Astrocyte (in vitro differentiated cells and primary cell): ENCODE data around the gene RANBP3. TPM values are rescaled to one million over a fixed set of nuclear protein-coding genes. Genes with fewer than 3 reads are reported as not detected.

ENCODE experiments used
- DNase-seq: peaks from one replicate; pipeline ENCODE4 v3.0.0-alpha.2; 2010; ENCODE audit warnings: low read depth
- FAIRE-seq: peaks from 2 replicates; lab custom pipeline; 2011; peaks lifted over from hg19 to GRCh38; lab: Jason Lieb, UNC
- H2AFZ ChIP-seq: 2 replicates; pipeline ENCODE4 v1.6.0; 2012; ENCODE audit warnings: low read depth, low read length, inconsistent platforms
- H3K27ac ChIP-seq: 2 replicates; pipeline ENCODE4 v1.5.1; 2011; ENCODE audit warnings: low read depth, low read length, inconsistent platforms
- H3K27me3 ChIP-seq: 2 replicates; pipeline ENCODE4 v1.6.0; 2011; ENCODE audit warnings: low read length, inconsistent platforms; ENCODE audit not compliant: insufficient read depth
- H3K36me3 ChIP-seq: 2 replicates; pipeline ENCODE4 v1.5.1; 2011; ENCODE audit warnings: low read length, inconsistent platforms; ENCODE audit not compliant: insufficient read depth
- H3K4me1 ChIP-seq: 2 replicates; pipeline ENCODE4 v1.5.1; 2011; ENCODE audit warnings: low read length, inconsistent platforms; ENCODE audit not compliant: insufficient read depth
- H3K4me2 ChIP-seq: 2 replicates; pipeline ENCODE4 v1.6.0; 2012; ENCODE audit warnings: low read length, inconsistent platforms
- H3K4me3 ChIP-seq: 2 replicates; pipeline ENCODE4 v1.5.1; 2011; ENCODE audit warnings: low read depth, mild to moderate bottlenecking, low read length, inconsistent platforms; ENCODE audit not compliant: insufficient read depth
- H3K79me2 ChIP-seq: 2 replicates; pipeline ENCODE4 v1.6.0; 2012; ENCODE audit warnings: mild to moderate bottlenecking, low read length, inconsistent platforms; ENCODE audit not compliant: insufficient read depth
- H3K9ac ChIP-seq: 2 replicates; pipeline ENCODE4 v1.6.0; 2012; ENCODE audit warnings: mild to moderate bottlenecking, low read length, inconsistent platforms
- H3K9me3 ChIP-seq: 2 replicates; pipeline ENCODE4 v1.5.1; 2012; ENCODE audit warnings: low read depth, mild to moderate bottlenecking, low read length, inconsistent platforms; ENCODE audit not compliant: insufficient read depth
- H4K20me1 ChIP-seq: 2 replicates; pipeline ENCODE4 v1.6.0; 2012; ENCODE audit warnings: low read length, inconsistent platforms; ENCODE audit not compliant: insufficient read depth
- H3K27ac Mint-ChIP-seq: one replicate; pipeline ENCODE4 v1.8.0; 2021; ENCODE audit warnings: mild to moderate bottlenecking, mixed read lengths; ENCODE audit not compliant: unreplicated experiment
- H3K27me3 Mint-ChIP-seq: one replicate; pipeline ENCODE4 v1.8.0; 2021; ENCODE audit warnings: low read depth, mixed read lengths; ENCODE audit not compliant: unreplicated experiment
- H3K36me3 Mint-ChIP-seq: one replicate; pipeline ENCODE4 v1.8.0; 2021; ENCODE audit warnings: low read depth, mixed read lengths; ENCODE audit not compliant: unreplicated experiment
- H3K4me1 Mint-ChIP-seq: one replicate; pipeline ENCODE4 v1.8.0; 2021; ENCODE audit warnings: low read depth, mixed read lengths; ENCODE audit not compliant: unreplicated experiment
- H3K4me3 Mint-ChIP-seq: one replicate; pipeline ENCODE4 v1.8.0; 2021; ENCODE audit warnings: mild to moderate bottlenecking, moderate library complexity, mixed read lengths; ENCODE audit not compliant: unreplicated experiment
- H3K9me3 Mint-ChIP-seq: one replicate; pipeline ENCODE4 v1.8.0; 2021; ENCODE audit warnings: mild to moderate bottlenecking, mixed read lengths; ENCODE audit not compliant: unreplicated experiment
- CTCF ChIP-seq: IDR thresholded peaks from 2 replicates; pipeline ENCODE4 v1.5.1; 2011; ENCODE audit warnings: low read depth, mild to moderate bottlenecking, inconsistent platforms, low read length, moderate library complexity; ENCODE audit not compliant: insufficient read depth
- EZH2 ChIP-seq: IDR thresholded peaks from 2 replicates; pipeline ENCODE4 v1.6.1; 2012; ENCODE audit warnings: mild to moderate bottlenecking, low read length, inconsistent platforms; ENCODE audit not compliant: insufficient read depth
- total RNA-seq: library from RNA; stranded (reverse); gene quantifications from 2 replicates; pipeline ENCODE4 v1.2.1, GENCODE V29; 2021

The RANBP3 gene
- total RNA-seq, 1 donor from 2014 or later, result 70.5 TPM

DNA sequence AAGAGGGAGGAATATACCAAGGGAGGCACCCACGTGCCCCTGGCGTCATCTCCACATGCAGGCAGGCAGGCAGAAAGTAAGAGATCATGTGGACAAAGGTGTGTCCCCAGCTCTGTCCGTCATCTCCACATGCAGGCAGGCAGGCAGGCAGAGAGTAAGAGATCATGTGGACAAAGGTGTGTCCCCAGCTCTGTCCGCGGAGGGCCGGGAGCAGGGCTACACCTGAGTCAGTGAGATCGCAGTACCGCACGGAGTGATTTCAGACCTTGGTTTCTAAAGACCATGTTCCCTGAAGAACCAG is 41.7 kb downstream of the RANBP3 start:
- H3K36me3 ChIP-seq, result peaks cover 11% of the 10 kb centered on the region
- Mint-ChIP-seq H3K4me1 (peaks cover 5% of the 10 kb centered on the region), H3K4me3 (no peak overlapping the region), H3K27ac (no peak overlapping the region), H3K27me3 (no peaks in the 10 kb centered on the region), H3K36me3 (peaks cover 19% of the 10 kb centered on the region), H3K9me3 (no peaks in the 10 kb centered on the region)
- H3K9ac ChIP-seq, result no peak overlapping the region
- H3K4me3 ChIP-seq, result no peak overlapping the region
- no peak for FAIRE-seq
- peaks cover 13% of the 10 kb centered on the region for H3K4me1 ChIP-seq
- no peak overlapping the region for H2AFZ ChIP-seq
- H4K20me1 ChIP-seq, result peaks cover 68% of the 10 kb centered on the region
- DNase-seq, result no peak
- TF ChIP-seq EZH2, result no peak
- TF ChIP-seq CTCF, result no peak
- no peaks in the 10 kb centered on the region for H3K27me3 ChIP-seq
- H3K4me2 ChIP-seq, result no peak overlapping the region
- H3K9me3 ChIP-seq, result no peaks in the 10 kb centered on the region
- peaks cover 11% of the 10 kb centered on the region for H3K79me2 ChIP-seq
- H3K27ac ChIP-seq, result no peak overlapping the region

- no peaks in the 10 kb centered on the region for H3K27me3 Mint-ChIP-seq
- no peak for DNase-seq
- H3K27me3 ChIP-seq, result no peaks in the 10 kb centered on the region
- H4K20me1 ChIP-seq, result peaks cover 68% of the 10 kb centered on the region
- H3K4me3 Mint-ChIP-seq, result no peak overlapping the region
- no peak overlapping the region for H3K4me3 ChIP-seq
- no peak for FAIRE-seq
- peaks cover 12% of the 10 kb centered on the region for H3K36me3 ChIP-seq
- H3K4me1 ChIP-seq, result peaks cover 13% of the 10 kb centered on the region
- peaks cover 5% of the 10 kb centered on the region for H3K4me1 Mint-ChIP-seq
- H3K27ac Mint-ChIP-seq, result peak overlapping the region; percentile 53
- H3K9me3 ChIP-seq, result no peaks in the 10 kb centered on the region
- H3K9ac ChIP-seq, result no peak overlapping the region
- H3K79me2 ChIP-seq, result peaks cover 9% of the 10 kb centered on the region
- H3K27ac ChIP-seq, result no peak overlapping the region
- no peaks in the 10 kb centered on the region for H3K9me3 Mint-ChIP-seq
- peaks cover 17% of the 10 kb centered on the region for H3K36me3 Mint-ChIP-seq
- TF ChIP-seq EZH2 (no peak), CTCF (no peak)
- no peak overlapping the region for H2AFZ ChIP-seq
- H3K4me2 ChIP-seq, result peak overlapping the region; percentile 49
These were observed 42.3 kb downstream of the RANBP3 start for GRCh38 chr19:5935473-5936291.

DNA sequence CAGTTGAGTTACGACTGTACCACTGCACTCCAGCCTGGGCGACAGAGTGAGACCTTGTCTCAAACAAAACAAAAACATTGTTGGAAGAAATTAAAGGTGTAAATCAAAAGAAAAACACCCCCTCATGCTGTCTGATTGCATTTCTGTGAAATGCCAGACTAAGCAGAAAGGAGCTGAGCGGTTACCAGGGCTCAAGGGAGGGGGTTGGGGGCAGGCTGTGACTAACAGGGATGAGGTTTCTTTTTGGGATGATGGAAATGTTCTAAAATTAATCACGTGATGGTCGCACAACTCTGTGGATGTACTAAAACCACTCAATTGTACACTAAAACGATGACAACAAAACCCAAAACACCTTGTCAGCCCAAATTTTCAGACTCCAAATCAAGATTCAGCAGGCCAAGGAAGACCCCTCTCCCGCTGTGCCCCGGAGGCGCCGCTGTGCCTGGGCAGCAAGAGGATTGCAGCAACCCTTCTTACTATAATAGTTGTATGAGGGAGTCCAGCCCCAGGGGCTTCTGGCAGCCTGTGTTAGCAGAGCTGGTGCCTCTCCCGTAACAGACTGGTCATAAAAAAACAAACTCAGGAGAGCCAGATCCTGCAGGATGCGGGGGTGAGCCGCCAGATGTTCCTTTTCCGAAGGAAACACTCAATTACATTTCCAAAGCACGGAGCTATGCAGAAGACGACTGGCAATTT is 43.0 kb downstream of the RANBP3 start:
- Histone ChIP-seq H3K27me3 (no peaks in the 10 kb centered on the region), H4K20me1 (peaks cover 60% of the 10 kb centered on the region), H3K4me1 (peaks cover 13% of the 10 kb centered on the region), H3K4me3 (no peak overlapping the region), H3K27ac (no peak overlapping the region), H2AFZ (no peak overlapping the region), H3K9ac (peak overlapping the region; percentile 33), H3K79me2 (peaks cover 4% of the 10 kb centered on the region), H3K36me3 (peaks cover 8% of the 10 kb centered on the region), H3K9me3 (no peaks in the 10 kb centered on the region), H3K4me2 (peak overlapping the region; percentile 49)
- Mint-ChIP-seq H3K27ac (peak overlapping the region; percentile 64), H3K27me3 (no peaks in the 10 kb centered on the region), H3K4me1 (peaks cover 5% of the 10 kb centered on the region), H3K36me3 (peaks cover 15% of the 10 kb centered on the region), H3K4me3 (no peak overlapping the region), H3K9me3 (no peaks in the 10 kb centered on the region)
- no peak for TF ChIP-seq EZH2
- no peak for TF ChIP-seq CTCF
- FAIRE-seq, result no peak
- no peak for DNase-seq
